NCI-H774 (cell line): ENCODE data around the gene PRR9.

ENCODE experiments used
- DNase-seq: peaks from one replicate; lab custom pipeline; 2025; lab: John Stamatoyannopoulos, UW

PRR9 gene

DNA sequence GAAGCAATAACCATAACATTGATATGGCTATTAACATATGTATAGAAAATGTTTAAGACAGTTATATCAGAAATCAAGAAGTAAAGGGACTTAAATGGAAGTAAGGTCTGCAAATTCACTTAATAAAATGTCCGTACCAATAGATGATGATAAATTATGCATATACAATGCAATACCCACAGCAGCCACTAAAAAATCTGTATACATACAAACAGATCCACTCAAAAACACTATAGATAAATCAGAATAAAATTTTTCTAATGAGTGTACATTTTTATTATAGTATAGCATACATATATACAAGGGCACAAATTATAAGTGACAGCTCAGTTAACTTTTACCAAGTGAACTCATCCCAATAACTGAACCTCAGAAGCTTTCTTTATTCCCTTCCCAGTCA lies 48.1 kb downstream of the PRR9 start:
- no peak for DNase-seq
